Astrocyte of the cerebellum (primary cell): ENCODE data around the gene ZNF780A.

Source experiments
- DNase-seq: peaks from one replicate; pipeline ENCODE4 v3.0.0-alpha.2; 2011; ENCODE audit warnings: low read depth
- H3K4me3 ChIP-seq: 2 replicates; pipeline ENCODE4 v1.5.1; 2011; ENCODE audit warnings: mild to moderate bottlenecking, low read depth, low read length, moderate library complexity
- CTCF ChIP-seq: IDR thresholded peaks from 2 replicates; pipeline ENCODE4 v1.5.1; 2012; ENCODE audit warnings: low read length, low read depth, moderate library complexity, mild to moderate bottlenecking; ENCODE audit errors: missing control alignments
- in situ Hi-C: cut with HindIII; loops from 2 replicates; pipeline ENCODE4 v1.10.0; 2017; ENCODE audit warnings: low sequenced_read_pairs

ZNF780A gene

GRCh38 chr19:40023969-40024368 lies 66.8 kb downstream of the ZNF780A start:
- no peak overlapping the region for H3K4me3 ChIP-seq
- DNase-seq: no peak
- no peak for TF ChIP-seq CTCF
- in situ Hi-C loops: loop anchor here (5.0 kb wide), 1 partner anchor 33 kb away; the partner anchor contains the start of gene ZNF780B
